ENCODE data around the gene HK2. TPM values are rescaled to one million over a fixed set of nuclear protein-coding genes. Genes with fewer than 3 reads are reported as not detected.
A peak's percentile ranks its signal among the peaks of the same experiment; 100 is the strongest.
"Not testable (repeated sequence)": the region's sequence is repeated elsewhere in the genome, so short reads cannot be mapped to it uniquely, and the experiment has no call there.

The HK2 gene
- total and polyA plus RNA-seq, 2 donors (not counting 3 experiments of a cell fraction or from before 2014, with no cell fraction given): 3.4 to 13.0 TPM

DNA sequence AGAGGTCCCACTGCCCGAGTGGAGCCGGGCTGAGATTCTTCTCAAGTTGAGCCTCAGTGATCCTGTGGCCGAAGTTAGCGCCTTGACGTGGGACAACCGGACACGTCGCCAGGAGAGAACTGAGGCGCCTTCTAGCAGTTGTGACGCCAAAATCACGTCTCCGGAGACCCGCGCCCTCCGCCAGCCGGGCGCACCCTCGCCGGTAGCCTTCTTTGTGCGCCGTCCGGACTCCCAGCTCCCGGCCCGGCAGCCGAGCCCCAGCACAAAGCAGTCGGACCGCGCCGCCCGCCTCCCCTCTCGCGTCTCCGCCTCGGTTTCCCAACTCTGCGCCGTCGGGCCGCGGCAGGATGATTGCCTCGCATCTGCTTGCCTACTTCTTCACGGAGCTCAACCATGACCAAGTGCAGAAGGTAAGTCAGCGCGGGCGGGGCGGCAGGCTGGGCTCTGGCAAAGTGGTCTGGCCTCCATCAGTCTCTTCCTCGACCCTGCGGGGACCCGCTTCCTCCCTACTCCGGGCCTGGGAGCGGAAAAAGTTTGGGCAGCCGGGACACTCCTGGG lies 386 bp downstream of the HK2 start:
- POLR2A ChIA-PET; H3K9me1 ChIP-seq (replicated peaks; ENCODE audit: control insufficient read depth, extremely low read depth, insufficient read depth, low read length); H4K20me1 ChIP-seq (replicated peaks; ENCODE audit: control insufficient read depth, extremely low read depth, insufficient read depth, low read length); H3K9me3 ChIP-seq (replicated peaks; ENCODE audit: control insufficient read depth, insufficient read depth, low read length); dilution Hi-C loops (cut with MboI; ENCODE audit: extremely low pct_ligation_motif_present, low sequenced_read_pairs); FAIRE-seq; H3K36me3 ChIP-seq (ENCODE audit: control insufficient read depth in 2 of 2, extremely low read depth in 1 of 2, insufficient read depth in 2 of 2, low read length in 2 of 2); H3K27me3 ChIP-seq (ENCODE audit: control insufficient read depth in 2 of 2, insufficient read depth in 2 of 2, low read length in 2 of 2): not testable (repeated sequence)
- peak overlapping the region; percentile 86 for H2AFZ ChIP-seq (ENCODE audit: low read depth, low read length)
- H3K79me2 ChIP-seq (ENCODE audit: control insufficient read depth, insufficient read depth, low read length): peaks cover 14% of the 10 kb centered on the region
- CTCF ChIA-PET: interaction anchor here (0.8 to 6.4 kb wide), 10 partner anchors 9 to 143 kb away, joined by 3 to 89 read pairs (median 5); no protein-coding TSS in a partner anchor
- H3K4me2 ChIP-seq (ENCODE audit: insufficient read depth, low read length): peak overlapping the region; percentile 71
- TSS peak; percentile 58 for BruUV-seq (replicated peaks)
- H3K27ac ChIP-seq (ENCODE audit: insufficient read depth, low read depth, low read length): peak overlapping the region; percentile 49
- peak; percentile 6 for TF ChIP-seq POLR2AphosphoS5 (IDR thresholded peaks at IDR 0.05; ENCODE audit: insufficient read depth, low read depth, low read length)
- H3K4me1 ChIP-seq (ENCODE audit: control insufficient read depth, extremely low read depth, insufficient read depth, low read length): peaks cover 13% of the 10 kb centered on the region
- intact Hi-C loops (cut with micrococcal nuclease): loop anchor here (1.0 to 2.0 kb wide), 3 partner anchors 14 to 119 kb away; no protein-coding TSS in a partner anchor
- peak; percentile 45 for DNase-seq (ENCODE audit: low read depth, low spot score)
- H3K4me3 ChIP-seq (replicated peaks in 1 of 3; ENCODE audit: insufficient read depth in 1 of 3, low read depth in 1 of 3, low read length in 3 of 3): peak overlapping the region; percentile 67 to 88 (median 80)
- peak overlapping the region; percentile 60 for H3K9ac ChIP-seq (replicated peaks; ENCODE audit: extremely low read depth, insufficient read depth, low read length)

DNA sequence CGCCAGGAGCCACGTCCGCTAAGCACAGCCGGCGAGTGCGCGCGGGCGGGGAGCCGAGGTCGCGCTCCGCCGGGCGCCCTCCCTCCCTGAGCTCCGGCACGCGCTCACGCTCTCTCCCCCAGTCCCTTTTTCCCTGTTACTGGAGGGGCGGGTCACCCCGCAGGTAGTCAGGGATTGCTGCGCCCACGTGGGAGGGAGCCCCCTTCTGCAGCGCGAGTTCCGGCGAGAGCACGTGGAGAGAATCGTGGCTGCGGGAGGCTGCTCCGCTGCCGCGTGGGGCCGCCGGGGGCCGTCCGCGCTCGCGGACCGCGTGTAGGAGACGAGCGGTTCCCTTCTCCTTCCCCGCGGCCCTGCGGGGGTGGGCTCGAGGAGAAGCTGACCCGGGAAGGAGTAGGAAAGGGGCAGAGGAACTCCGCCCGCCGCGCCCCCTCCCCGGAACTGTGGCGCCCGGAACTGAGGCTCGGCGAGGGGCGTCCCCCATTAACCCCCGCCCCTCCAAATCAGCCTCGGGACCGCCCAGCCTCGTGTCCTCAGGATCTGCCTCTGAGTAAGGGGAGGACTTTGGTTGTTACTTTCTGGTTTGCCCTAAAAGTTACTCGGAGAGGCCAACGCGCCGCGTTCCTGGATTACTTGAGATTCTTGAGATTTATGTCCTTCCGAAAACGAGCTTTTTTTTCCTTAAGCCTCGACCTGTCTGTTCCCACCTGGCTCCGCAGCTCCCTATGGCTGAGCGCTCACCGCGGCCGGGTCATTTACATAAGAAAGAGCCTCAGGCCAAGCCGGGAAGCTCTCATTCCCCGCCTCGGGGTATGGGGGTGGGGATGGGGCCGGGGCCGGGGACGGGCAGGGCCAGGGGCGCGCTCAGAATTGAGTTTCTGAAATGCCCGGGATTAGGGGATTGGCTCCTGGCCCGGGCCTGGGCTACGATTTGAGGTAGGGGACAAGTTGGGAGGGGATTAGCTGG lies 1.1 kb downstream of the HK2 start:
- peak overlapping the region; percentile 71 for H3K4me2 ChIP-seq (ENCODE audit: insufficient read depth, low read length)
- ChIA-PET POLR2A (interaction anchor here (0.7 kb wide), 1 partner anchor 25 kb away, joined by 5 read pairs; no protein-coding TSS in a partner anchor), CTCF (interaction anchor here (0.6 to 6.4 kb wide), 11 partner anchors 8 to 144 kb away, joined by 3 to 89 read pairs (median 4); no protein-coding TSS in a partner anchor)
- no peaks in the 10 kb centered on the region for H3K36me3 ChIP-seq (ENCODE audit: control insufficient read depth in 2 of 2, extremely low read depth in 1 of 2, insufficient read depth in 2 of 2, low read length in 2 of 2)
- DNase-seq (ENCODE audit: low read depth, low spot score): peak; percentile 30
- peaks cover 14% of the 10 kb centered on the region for H3K79me2 ChIP-seq (ENCODE audit: control insufficient read depth, insufficient read depth, low read length)
- H3K4me1 ChIP-seq (ENCODE audit: control insufficient read depth, extremely low read depth, insufficient read depth, low read length): peaks cover 13% of the 10 kb centered on the region
- H3K9me1 ChIP-seq (replicated peaks; ENCODE audit: control insufficient read depth, extremely low read depth, insufficient read depth, low read length): no peaks in the 10 kb centered on the region
- no peaks in the 10 kb centered on the region for H4K20me1 ChIP-seq (replicated peaks; ENCODE audit: control insufficient read depth, extremely low read depth, insufficient read depth, low read length)
- H2AFZ ChIP-seq (ENCODE audit: low read depth, low read length): peak overlapping the region; percentile 86
- dilution Hi-C loops (cut with MboI; ENCODE audit: extremely low pct_ligation_motif_present, low sequenced_read_pairs): no loop called here
- peak; percentile 67 for FAIRE-seq
- BruUV-seq (replicated peaks): TSS peak; percentile 64
- intact Hi-C loops (cut with micrococcal nuclease): loop anchor here (1.0 to 5.0 kb wide), 5 partner anchors 8 to 183 kb away; partner anchors contain the start of gene SEMA4F
- H3K9ac ChIP-seq (replicated peaks; ENCODE audit: extremely low read depth, insufficient read depth, low read length): peak overlapping the region; percentile 60
- H3K27ac ChIP-seq (ENCODE audit: insufficient read depth, low read depth, low read length): peak overlapping the region; percentile 49
- no peaks in the 10 kb centered on the region for H3K27me3 ChIP-seq (ENCODE audit: control insufficient read depth in 2 of 2, insufficient read depth in 2 of 2, low read length in 2 of 2)
- H3K4me3 ChIP-seq (replicated peaks in 1 of 3; ENCODE audit: insufficient read depth in 1 of 3, low read depth in 1 of 3, low read length in 3 of 3): peak overlapping the region; percentile 67 to 88 (median 80)
- no peak for TF ChIP-seq JUN (IDR thresholded peaks at IDR 0.05; ENCODE audit: borderline replicate concordance, insufficient read depth, insufficient read length, low read depth)
- peak; percentile 72 for TF ChIP-seq MYC (IDR thresholded peaks at IDR 0.05; ENCODE audit: low read depth, low read length)
- no peak for TF ChIP-seq EZH2 (IDR thresholded peaks at IDR 0.05; ENCODE audit: borderline replicate concordance, low read depth, low read length, severe bottlenecking)
- TF ChIP-seq, protein P1, sequence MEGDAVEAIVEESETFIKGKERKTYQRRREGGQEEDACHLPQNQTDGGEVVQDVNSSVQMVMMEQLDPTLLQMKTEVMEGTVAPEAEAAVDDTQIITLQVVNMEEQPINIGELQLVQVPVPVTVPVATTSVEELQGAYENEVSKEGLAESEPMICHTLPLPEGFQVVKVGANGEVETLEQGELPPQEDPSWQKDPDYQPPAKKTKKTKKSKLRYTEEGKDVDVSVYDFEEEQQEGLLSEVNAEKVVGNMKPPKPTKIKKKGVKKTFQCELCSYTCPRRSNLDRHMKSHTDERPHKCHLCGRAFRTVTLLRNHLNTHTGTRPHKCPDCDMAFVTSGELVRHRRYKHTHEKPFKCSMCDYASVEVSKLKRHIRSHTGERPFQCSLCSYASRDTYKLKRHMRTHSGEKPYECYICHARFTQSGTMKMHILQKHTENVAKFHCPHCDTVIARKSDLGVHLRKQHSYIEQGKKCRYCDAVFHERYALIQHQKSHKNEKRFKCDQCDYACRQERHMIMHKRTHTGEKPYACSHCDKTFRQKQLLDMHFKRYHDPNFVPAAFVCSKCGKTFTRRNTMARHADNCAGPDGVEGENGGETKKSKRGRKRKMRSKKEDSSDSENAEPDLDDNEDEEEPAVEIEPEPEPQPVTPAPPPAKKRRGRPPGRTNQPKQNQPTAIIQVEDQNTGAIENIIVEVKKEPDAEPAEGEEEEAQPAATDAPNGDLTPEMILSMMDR (IDR thresholded peaks at IDR 0.05; ENCODE audit: extremely low read depth in 1 of 2, insufficient read depth in 1 of 2, low read depth in 1 of 2, low read length in 2 of 2): no peak
- no peak for TF ChIP-seq POLR2A (IDR thresholded peaks at IDR 0.05; ENCODE audit: low read depth, low read length)
- TF ChIP-seq, protein P2, sequence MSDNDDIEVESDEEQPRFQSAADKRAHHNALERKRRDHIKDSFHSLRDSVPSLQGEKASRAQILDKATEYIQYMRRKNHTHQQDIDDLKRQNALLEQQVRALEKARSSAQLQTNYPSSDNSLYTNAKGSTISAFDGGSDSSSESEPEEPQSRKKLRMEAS (IDR thresholded peaks at IDR 0.05; ENCODE audit: insufficient read depth, insufficient read length): peak; percentile 74
- peak; percentile 45 for TF ChIP-seq POLR2AphosphoS5 (IDR thresholded peaks at IDR 0.05; ENCODE audit: insufficient read depth, low read depth, low read length)
- TF ChIP-seq FOS (IDR thresholded peaks at IDR 0.05; ENCODE audit: borderline replicate concordance, insufficient read depth, low read length): no peak
- H3K9me3 ChIP-seq (replicated peaks; ENCODE audit: control insufficient read depth, insufficient read depth, low read length): no peaks in the 10 kb centered on the region
